Stomach smooth muscle (tissue), 2 donors: ENCODE results near the gene S100A2.
A peak's percentile ranks its signal among the peaks of the same experiment; 100 is the strongest.

ENCODE experiments used
- H3K27ac ChIP-seq: one replicate; pipeline ENCODE4 v1.7.0; 2013; ENCODE audit warnings: mild to moderate bottlenecking, low read length, inconsistent platforms
- H3K27me3 ChIP-seq, 2 donors: one replicate each; pipeline ENCODE4 v1.7.0; 2013; ENCODE audit warnings: low read length in 2 of 2; ENCODE audit not compliant: insufficient read depth in 2 of 2, control insufficient read depth in 1 of 2
- H3K36me3 ChIP-seq, 2 donors: one replicate each; pipeline ENCODE4 v1.7.0; 2013; ENCODE audit warnings: low read length in 2 of 2; ENCODE audit not compliant: control insufficient read depth in 2 of 2, insufficient read depth in 2 of 2
- H3K4me1 ChIP-seq: one replicate; pipeline ENCODE4 v1.7.0; 2013; ENCODE audit warnings: low read length; ENCODE audit not compliant: control insufficient read depth, insufficient read depth
- H3K4me3 ChIP-seq, 2 donors: one replicate each; pipeline ENCODE4 v1.7.0; 2013; ENCODE audit warnings: low read length in 2 of 2
- H3K9ac ChIP-seq, 2 donors: one replicate each; pipeline ENCODE4 v1.7.0; 2013; ENCODE audit warnings: low read length in 2 of 2, mild to moderate bottlenecking in 1 of 2
- H3K9me3 ChIP-seq, 2 donors: one replicate each; pipeline ENCODE4 v1.7.0; 2013; ENCODE audit warnings: low read length in 2 of 2; ENCODE audit not compliant: control insufficient read depth in 2 of 2
- donor health status: healthy.
- donor health status: Pancreatic carcinoma.

Gene S100A2

DNA sequence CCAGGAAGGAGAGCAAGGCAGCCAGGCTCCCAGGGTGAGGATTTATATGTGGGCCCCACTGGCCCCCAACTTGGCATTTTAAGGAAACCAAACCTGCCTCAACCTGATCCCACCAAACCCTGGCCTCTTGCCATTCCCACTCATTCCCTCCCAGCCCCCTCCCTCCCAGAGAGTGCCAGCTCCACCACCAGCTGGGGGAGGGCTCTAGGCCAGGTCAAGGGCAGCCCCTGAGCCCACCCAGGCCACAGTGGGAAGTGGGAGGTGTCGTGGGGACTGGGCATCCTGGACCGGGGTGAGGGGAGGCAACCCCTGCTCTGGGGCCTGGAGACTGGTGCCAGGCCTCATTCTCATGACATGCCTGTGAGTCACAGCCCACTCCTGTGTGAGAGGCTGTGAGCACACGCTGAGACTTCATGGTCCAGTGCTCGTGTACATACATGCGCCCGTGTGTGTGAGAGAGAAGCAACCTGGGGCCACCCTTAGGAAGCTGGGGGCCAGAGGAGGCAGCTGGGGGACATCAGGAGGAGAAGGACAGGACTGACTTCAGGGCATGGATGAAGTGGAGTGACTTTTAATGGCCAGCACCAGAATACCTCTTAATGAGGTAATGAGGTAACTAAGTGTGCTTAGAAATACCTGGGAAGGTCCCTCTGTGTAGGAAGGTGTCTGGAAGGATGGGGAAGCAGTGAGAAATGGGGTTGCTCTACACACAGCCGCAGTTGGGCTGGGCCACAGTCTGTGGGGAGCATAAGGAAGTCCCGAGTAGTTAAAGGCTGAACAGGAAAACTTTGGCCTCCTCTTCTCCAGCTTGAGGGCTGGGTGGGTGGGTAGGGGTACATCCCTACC, at the start of gene S100A2:
Gene S100A2, minus strand, starts transcription at position 316 of the 846 bp plus-strand sequence. CDS start 1,967 bp downstream, outside the sequence.
- Histone ChIP-seq H3K27ac (peak within 1 kb of the TSS; percentile 71), H3K36me3 (no peaks in the 10 kb centered on the region), H3K4me1 (peaks cover 37% of the 10 kb centered on the region), H3K27me3 (no peaks in the 10 kb centered on the region), H3K4me3 (peak within 1 kb of the TSS; percentile 12 to 44), H3K9ac (peak within 1 kb of the TSS; percentile 20 to 58), H3K9me3 (no peaks in the 10 kb centered on the region)

DNA sequence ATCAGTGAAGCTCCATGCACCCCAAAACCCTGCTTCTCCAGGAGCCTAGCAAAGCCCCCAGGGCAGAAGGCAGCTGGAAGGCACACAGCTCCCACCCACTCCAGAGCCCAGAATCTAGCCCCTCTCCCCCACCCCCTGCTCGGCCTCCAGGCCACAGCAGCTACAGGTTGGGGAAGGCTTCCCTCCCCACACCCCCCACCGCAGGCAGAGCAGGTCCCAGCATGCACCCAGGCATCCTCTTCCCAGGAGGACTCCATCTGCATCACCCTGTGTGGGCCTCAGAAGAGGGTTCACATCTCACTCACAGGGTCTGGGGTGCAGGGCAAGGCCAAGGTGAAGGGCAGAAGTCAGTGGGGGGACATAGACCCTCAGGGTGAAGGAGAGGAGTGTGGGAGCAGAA, 49.8 kb upstream of the S100A2 start:
- Histone ChIP-seq H3K9ac (no peak overlapping the region), H3K36me3 (peaks cover 0 to 7% of the 10 kb centered on the region in 2 donors), H3K9me3 (no peaks in the 10 kb centered on the region), H3K4me1 (peaks cover 45% of the 10 kb centered on the region), H3K27ac (no peak overlapping the region), H3K4me3 (no peak overlapping the region), H3K27me3 (no peaks in the 10 kb centered on the region)

DNA sequence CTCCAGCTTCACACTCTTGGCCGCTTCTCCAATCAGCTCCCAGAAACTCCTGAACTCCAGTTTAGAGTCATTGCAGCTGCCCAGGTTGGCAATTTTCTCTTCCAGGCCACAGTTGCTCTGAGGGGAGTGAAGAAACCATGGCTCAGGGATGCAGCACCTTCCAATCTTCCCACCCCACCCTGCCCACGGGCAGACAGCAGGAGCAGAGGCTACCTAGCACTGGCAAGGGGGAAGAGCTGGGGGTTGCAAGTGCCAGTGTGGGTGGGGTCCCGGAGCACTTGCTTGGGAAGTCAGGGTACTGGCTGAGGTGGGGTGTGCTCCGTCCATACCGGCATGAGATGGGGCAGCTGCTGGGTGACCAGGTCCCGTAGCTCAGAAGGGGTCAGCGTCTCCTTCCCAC, 49.3 kb upstream of the S100A2 start:
- no peaks in the 10 kb centered on the region for H3K27me3 ChIP-seq
- no peak overlapping the region for H3K4me3 ChIP-seq
- no peak overlapping the region for H3K27ac ChIP-seq
- H3K36me3 ChIP-seq, result peaks cover 0 to 7% of the 10 kb centered on the region in 2 donors
- H3K9me3 ChIP-seq, result no peaks in the 10 kb centered on the region
- peaks cover 49% of the 10 kb centered on the region for H3K4me1 ChIP-seq
- H3K9ac ChIP-seq, result no peak overlapping the region

DNA sequence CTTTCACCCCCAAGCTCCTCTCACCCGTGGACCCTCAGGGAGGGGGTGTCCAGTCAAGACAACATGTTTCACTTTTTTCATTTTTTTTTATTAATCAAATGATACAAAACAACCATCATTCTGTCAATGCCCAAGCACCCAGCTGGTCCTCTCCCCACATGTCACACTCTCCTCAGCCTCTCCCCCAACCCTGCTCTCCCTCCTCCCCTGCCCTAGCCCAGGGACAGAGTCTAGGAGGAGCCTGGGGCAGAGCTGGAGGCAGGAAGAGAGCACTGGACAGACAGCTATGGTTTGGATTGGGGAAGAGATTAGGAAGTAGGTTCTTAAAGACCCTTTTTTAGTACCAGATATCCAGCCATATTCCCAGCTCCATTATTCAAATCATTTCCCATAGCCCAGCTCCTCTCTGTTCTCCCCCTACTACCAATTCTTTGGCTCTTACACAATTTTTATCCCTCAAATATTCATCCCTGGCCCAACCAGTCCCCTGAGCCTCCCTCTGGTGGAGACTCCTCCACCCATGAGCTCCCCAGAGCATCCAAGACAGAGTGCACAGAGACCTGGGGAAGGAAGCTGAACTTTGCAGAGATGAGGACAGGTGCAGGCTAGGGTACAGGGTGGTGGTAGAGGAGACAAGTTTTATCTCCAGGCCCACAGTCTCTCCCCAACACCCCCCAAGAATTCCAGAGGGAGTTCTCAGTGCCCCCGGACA, 48.7 kb upstream of the S100A2 start:
- Histone ChIP-seq H3K4me3 (no peak overlapping the region), H3K36me3 (peaks cover 0 to 4% of the 10 kb centered on the region in 2 donors), H3K9ac (no peak overlapping the region), H3K27me3 (no peaks in the 10 kb centered on the region), H3K9me3 (no peaks in the 10 kb centered on the region), H3K27ac (no peak overlapping the region), H3K4me1 (peaks cover 54% of the 10 kb centered on the region)

DNA sequence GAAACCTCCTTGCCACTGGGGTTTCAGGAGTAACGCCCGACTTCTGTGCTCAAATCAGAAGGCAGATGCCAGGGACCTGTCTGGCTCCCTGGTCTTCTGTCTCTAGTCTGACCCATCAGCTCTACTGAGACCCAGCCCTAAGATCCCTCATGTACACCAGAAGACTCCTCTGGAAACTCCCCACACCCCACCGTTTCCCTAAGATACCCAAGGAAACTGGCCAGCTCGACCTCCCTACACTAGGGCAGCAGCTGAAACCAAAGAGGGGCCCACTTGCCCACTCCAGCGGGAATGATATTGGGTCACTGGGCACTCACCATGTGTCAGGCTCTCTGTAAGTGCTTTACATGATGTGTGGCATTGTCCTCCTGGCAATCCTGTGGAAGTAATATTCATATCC, 47.8 kb upstream of the S100A2 start:
- Histone ChIP-seq H3K9ac (peak overlapping the region; percentile 86 to 95), H3K9me3 (no peaks in the 10 kb centered on the region), H3K27ac (peak overlapping the region; percentile 79), H3K36me3 (no peaks in the 10 kb centered on the region), H3K27me3 (no peaks in the 10 kb centered on the region), H3K4me3 (peak overlapping the region; percentile 80 to 91), H3K4me1 (peaks cover 63% of the 10 kb centered on the region)

DNA sequence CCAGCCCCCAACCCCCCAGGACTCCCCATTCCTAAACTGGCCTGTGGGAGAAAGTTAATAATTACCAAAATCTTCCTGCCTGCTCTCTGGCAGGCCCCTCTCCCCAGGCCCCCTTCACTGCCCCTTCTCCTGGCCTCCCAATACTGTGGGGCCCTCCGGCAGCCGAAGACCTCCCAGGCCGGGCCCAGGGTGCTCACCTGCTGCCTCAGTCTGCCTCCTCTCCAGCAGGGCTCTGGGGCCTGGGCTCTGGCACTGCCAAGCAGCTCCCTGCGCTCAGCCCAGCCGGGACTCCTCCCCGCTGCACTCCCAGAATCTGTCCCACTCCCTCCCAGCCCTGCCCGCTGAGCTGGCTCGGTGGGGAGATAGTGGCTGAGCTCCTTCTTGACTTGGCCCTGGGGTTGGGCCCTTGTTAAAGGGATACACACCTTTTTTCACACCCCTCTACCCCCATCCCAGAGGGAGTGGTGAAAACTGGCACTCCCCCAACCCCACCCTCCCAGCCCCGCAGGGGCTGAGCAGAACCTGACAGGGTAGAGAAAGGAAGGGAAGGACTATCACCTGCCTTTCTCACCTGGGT, 47.2 kb upstream of the S100A2 start, which contains the start of gene S100A16:
Gene S100A16, minus strand, starts transcription at position 383 of the 577 bp plus-strand sequence. CDS start 4,986 bp downstream, outside the sequence.
- Histone ChIP-seq H3K4me3 (peak within 1 kb of the TSS; percentile 80 to 91), H3K27me3 (no peaks in the 10 kb centered on the region), H3K9me3 (no peaks in the 10 kb centered on the region), H3K27ac (peak within 1 kb of the TSS; percentile 79), H3K9ac (peak within 1 kb of the TSS; percentile 86 to 95), H3K4me1 (peaks cover 68% of the 10 kb centered on the region), H3K36me3 (no peaks in the 10 kb centered on the region)

DNA sequence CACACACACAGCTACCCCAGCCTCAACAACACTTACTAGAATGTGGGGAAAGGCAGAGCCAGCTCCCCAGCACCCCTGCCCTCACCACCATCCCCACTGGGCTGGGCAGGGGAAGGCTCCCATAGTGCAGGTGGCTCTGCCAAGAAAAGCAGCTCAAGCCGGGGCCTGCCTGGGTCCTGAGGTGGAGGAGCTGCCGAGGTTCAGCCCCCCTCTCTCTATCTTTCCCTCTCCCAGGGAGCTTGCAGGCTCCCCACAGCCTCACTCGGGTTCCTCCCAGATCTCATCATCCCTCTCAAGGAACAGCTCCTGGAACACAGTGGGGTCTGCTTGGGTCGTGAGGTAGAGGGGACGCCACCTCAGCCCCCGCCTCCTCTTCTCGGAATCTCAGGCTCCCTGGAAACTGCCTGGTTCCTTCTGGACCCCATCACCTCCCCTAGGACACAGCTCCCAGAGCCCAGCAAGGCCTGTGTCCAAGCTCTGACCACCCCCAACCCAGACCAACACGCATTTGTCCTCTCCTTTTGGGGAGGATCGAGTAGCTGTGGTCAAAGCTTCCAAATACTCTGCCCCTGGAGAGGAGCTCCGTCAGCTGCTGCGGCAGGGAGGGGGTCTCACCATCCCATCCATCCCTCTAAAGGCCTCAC, 46.6 kb upstream of the S100A2 start:
- H3K27ac ChIP-seq, result peak overlapping the region; percentile 79
- H3K9ac ChIP-seq, result peak overlapping the region; percentile 86 to 95
- H3K27me3 ChIP-seq, result no peaks in the 10 kb centered on the region
- H3K4me3 ChIP-seq, result peak overlapping the region; percentile 80 to 91
- no peaks in the 10 kb centered on the region for H3K9me3 ChIP-seq
- peaks cover 6% of the 10 kb centered on the region in 2 donors for H3K36me3 ChIP-seq
- peaks cover 69% of the 10 kb centered on the region for H3K4me1 ChIP-seq

DNA sequence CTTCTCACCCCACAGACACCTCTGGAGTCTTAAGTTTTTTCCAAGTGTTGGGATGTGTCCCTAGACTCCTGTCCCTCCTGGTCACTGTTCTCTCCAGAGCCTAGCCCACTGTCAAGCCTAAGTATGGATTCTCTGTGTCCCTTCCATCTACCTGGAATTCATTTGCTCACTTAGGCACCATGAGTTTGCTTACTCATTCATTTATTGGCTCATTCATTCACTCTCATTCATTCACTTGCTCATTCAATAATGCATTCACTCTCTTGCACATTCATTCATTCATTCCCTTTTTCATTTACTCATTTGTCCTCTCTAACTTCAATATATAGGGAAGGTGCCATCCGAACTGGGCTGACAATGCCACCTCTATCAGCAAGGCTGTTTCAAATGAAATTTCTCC, 45.7 kb upstream of the S100A2 start:
- H3K4me1 ChIP-seq, result peaks cover 60% of the 10 kb centered on the region

DNA sequence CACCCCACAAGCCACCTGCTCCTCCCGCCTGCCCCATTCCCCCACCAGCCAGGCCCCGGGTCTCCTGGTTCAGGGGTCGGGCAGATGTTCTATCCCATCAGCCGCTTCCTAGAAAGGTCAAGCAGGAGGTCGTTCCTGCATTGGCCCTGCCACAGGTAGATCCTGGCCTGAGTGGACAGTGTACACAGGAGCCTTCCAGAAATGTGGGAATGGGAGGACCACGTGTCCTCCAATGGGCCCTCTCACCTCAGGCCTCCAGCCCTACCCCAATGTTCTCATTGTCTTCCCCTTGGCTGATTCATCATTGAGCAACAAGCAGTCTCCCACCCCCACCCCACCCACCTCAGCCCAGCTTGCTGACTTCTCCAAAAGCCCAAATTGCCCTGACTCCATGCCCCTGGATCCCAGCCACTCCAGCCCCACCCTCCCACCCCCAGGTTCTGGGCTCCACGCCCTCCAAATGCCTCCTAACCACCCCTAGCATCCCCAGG, 45.2 kb upstream of the S100A2 start:
- no peaks in the 10 kb centered on the region for H3K27me3 ChIP-seq
- no peak overlapping the region for H3K9ac ChIP-seq
- H3K36me3 ChIP-seq, result peaks cover 13% of the 10 kb centered on the region in 2 donors
- H3K9me3 ChIP-seq, result no peaks in the 10 kb centered on the region
- peaks cover 56% of the 10 kb centered on the region for H3K4me1 ChIP-seq
- H3K4me3 ChIP-seq, result peak overlapping the region in 1 of 2 donors; percentile 91
- no peak overlapping the region for H3K27ac ChIP-seq

More for the DNA sequence above, 45.7 kb upstream of the S100A2 start:
- Histone ChIP-seq H3K9ac (peak overlapping the region; percentile 86 to 95), H3K27me3 (no peaks in the 10 kb centered on the region), H3K9me3 (no peaks in the 10 kb centered on the region), H3K4me3 (peak overlapping the region; percentile 80 to 91), H3K36me3 (peaks cover 13% of the 10 kb centered on the region in 2 donors), H3K27ac (peak overlapping the region; percentile 79)

DNA sequence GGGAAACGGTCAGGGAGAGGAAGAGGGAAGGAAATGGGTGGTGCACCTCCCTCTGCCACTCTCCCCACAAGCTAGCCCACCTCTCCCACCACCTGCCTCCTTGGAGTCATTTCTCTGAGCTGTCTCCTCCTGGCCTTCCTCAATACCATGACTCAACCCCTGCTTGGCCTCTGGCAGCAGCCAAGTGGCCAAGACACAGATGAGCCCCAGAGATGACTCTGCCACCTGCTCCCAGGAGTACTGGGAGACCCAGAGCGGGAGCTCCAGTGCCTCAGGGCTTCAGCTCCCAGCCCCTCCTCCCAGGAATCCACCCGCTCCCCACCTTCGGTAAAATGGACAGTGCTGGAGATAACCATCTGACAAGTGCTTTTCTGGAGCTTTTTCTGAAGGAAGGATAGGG, 44.7 kb upstream of the S100A2 start:
- Histone ChIP-seq H3K9ac (no peak overlapping the region), H3K27ac (peak overlapping the region; percentile 11), H3K9me3 (no peaks in the 10 kb centered on the region), H3K4me1 (peaks cover 56% of the 10 kb centered on the region), H3K27me3 (no peaks in the 10 kb centered on the region), H3K4me3 (peak overlapping the region in 1 of 2 donors; percentile 29), H3K36me3 (peaks cover 13% of the 10 kb centered on the region in 2 donors)
